Astrocyte of the cerebellum (primary cell): Measurements from ENCODE around the gene HGF.

Experiments used
- DNase-seq: peaks from one replicate; pipeline ENCODE4 v3.0.0-alpha.2; 2011; ENCODE audit warnings: low read depth
- H3K4me3 ChIP-seq: 2 replicates; pipeline ENCODE4 v1.5.1; 2011; ENCODE audit warnings: mild to moderate bottlenecking, low read depth, low read length, moderate library complexity
- CTCF ChIP-seq: IDR thresholded peaks from 2 replicates; pipeline ENCODE4 v1.5.1; 2012; ENCODE audit warnings: low read length, low read depth, moderate library complexity, mild to moderate bottlenecking; ENCODE audit errors: missing control alignments
- in situ Hi-C: cut with HindIII; loops from 2 replicates; pipeline ENCODE4 v1.10.0; 2017; ENCODE audit warnings: low sequenced_read_pairs

The HGF gene

GRCh38 chr7:81745637-81746036 lies 24.2 kb downstream of the HGF start:
- H3K4me3 ChIP-seq = no peak overlapping the region
- no peak for DNase-seq
- TF ChIP-seq CTCF = no peak
- in situ Hi-C loops = no loop called here

- no peak overlapping the region for H3K4me3 ChIP-seq
- in situ Hi-C loops = no loop called here
- no peak for TF ChIP-seq CTCF
Observed at GRCh38 chr7:81744389-81744788, 25.5 kb downstream of the HGF start.

GRCh38 chr7:81743665-81744064 lies 26.2 kb downstream of the HGF start:
- in situ Hi-C loops = no loop called here

More at GRCh38 chr7:81744389-81744788, 25.5 kb downstream of the HGF start:
- no peak for DNase-seq

GRCh38 chr7:81743201-81743600 lies 26.6 kb downstream of the HGF start:
- DNase-seq = no peak
- in situ Hi-C loops = no loop called here
- no peak for TF ChIP-seq CTCF
- H3K4me3 ChIP-seq = no peak overlapping the region

More at GRCh38 chr7:81743665-81744064, 26.2 kb downstream of the HGF start:
- DNase-seq = no peak
- no peak for TF ChIP-seq CTCF
- H3K4me3 ChIP-seq = no peak overlapping the region

- in situ Hi-C loops = no loop called here
- TF ChIP-seq CTCF = no peak
- DNase-seq = no peak
- no peak overlapping the region for H3K4me3 ChIP-seq
Observed at GRCh38 chr7:81740403-81740802, 29.4 kb downstream of the HGF start.

- no peak for DNase-seq
- H3K4me3 ChIP-seq = no peak overlapping the region
- no peak for TF ChIP-seq CTCF
- in situ Hi-C loops = no loop called here
Observed at GRCh38 chr7:81736091-81736490, 33.8 kb downstream of the HGF start.

- DNase-seq = peak; percentile 67
- no peak overlapping the region for H3K4me3 ChIP-seq
- no peak for TF ChIP-seq CTCF
- in situ Hi-C loops = no loop called here
Observed at GRCh38 chr7:81725812-81726127, 44.1 kb downstream of the HGF start.
